ENCODE data around the gene MSH5.
"Not testable (repeated sequence)": the region's sequence is repeated elsewhere in the genome, so short reads cannot be mapped to it uniquely, and the experiment has no call there.

MSH5 gene
- 1.3 reads per million for total RNA-seq

GRCh38 chr6:31739639-31740396, at the start of gene MSH5:
MSH5 (plus strand) TSS chr6:31740005; CDS start chr6:31740467, 462 bp downstream.
- DNase-seq: peak; percentile 91

- no peak for DNase-seq
Measured at GRCh38 chr6:31690231-31691077, 49.4 kb upstream of the MSH5 start.

- no peak for DNase-seq
Measured at GRCh38 chr6:31691078-31691463, 48.7 kb upstream of the MSH5 start.

GRCh38 chr6:31691564-31692108, 48.2 kb upstream of the MSH5 start:
- DNase-seq: no peak

GRCh38 chr6:31692353-31692752, 47.5 kb upstream of the MSH5 start:
- no peak for DNase-seq

- DNase-seq: no peak
Measured at GRCh38 chr6:31692886-31693285, 46.9 kb upstream of the MSH5 start.

GRCh38 chr6:31693535-31693934, 46.3 kb upstream of the MSH5 start:
- no peak for DNase-seq

- DNase-seq: no peak
Measured at GRCh38 chr6:31697555-31697954, 42.2 kb upstream of the MSH5 start.

- DNase-seq: no peak
Measured at GRCh38 chr6:31700740-31701401, 38.9 kb upstream of the MSH5 start.

- no peak for DNase-seq
Measured at GRCh38 chr6:31701666-31702404, 38.0 kb upstream of the MSH5 start.

GRCh38 chr6:31702405-31702818, 37.4 kb upstream of the MSH5 start:
- DNase-seq: no peak

- DNase-seq: peak; percentile 94
Measured at GRCh38 chr6:31702819-31703716, 36.7 kb upstream of the MSH5 start, which contains the start of gene ABHD16A. ABHD16A (minus strand) TSS chr6:31703324; CDS start chr6:31703281, 43 bp downstream.

GRCh38 chr6:31705931-31706330, 33.9 kb upstream of the MSH5 start:
- no peak for DNase-seq

- no peak for DNase-seq
Measured at GRCh38 chr6:31706599-31706998, 33.2 kb upstream of the MSH5 start, which contains the start of gene LY6G6F. LY6G6F (plus strand) TSS chr6:31706866; CDS start chr6:31706907, 41 bp downstream.

GRCh38 chr6:31707701-31708100, 32.1 kb upstream of the MSH5 start:
- DNase-seq: no peak

- no peak for DNase-seq
Measured at GRCh38 chr6:31708224-31708623, 31.6 kb upstream of the MSH5 start.

- DNase-seq: not testable (repeated sequence)
Measured at GRCh38 chr6:31709157-31709556, 30.6 kb upstream of the MSH5 start.

- DNase-seq: no peak
Measured at GRCh38 chr6:31710523-31711219, 29.1 kb upstream of the MSH5 start.

- no peak for DNase-seq
Measured at GRCh38 chr6:31711233-31711632, 28.6 kb upstream of the MSH5 start.

GRCh38 chr6:31712296-31712695, 27.5 kb upstream of the MSH5 start:
- DNase-seq: no peak
